H9 (cell line): ENCODE data around the gene SRPX2. TPM values are rescaled to one million over a fixed set of nuclear protein-coding genes. Genes with fewer than 3 reads are reported as not detected.

Source experiments
- DNase-seq: peaks from one replicate; pipeline ENCODE4 v3.0.0-alpha.2; 2017
- H2AFZ ChIP-seq: one replicate; pipeline ENCODE4 v1.6.1; 2013; ENCODE audit warnings: mild to moderate bottlenecking, low read length, control low read depth, moderate library complexity
- H2AK5ac ChIP-seq: 2 replicates; pipeline ENCODE4 v1.6.1; 2013; ENCODE audit warnings: low read length, control low read depth, mixed read lengths; ENCODE audit not compliant: insufficient read length
- H2BK120ac ChIP-seq: one replicate; pipeline ENCODE4 v1.6.1; 2013; ENCODE audit warnings: low read depth, mild to moderate bottlenecking, low read length, control low read depth, inconsistent platforms; ENCODE audit not compliant: poor library complexity, severe bottlenecking
- H2BK12ac ChIP-seq: 2 replicates; pipeline ENCODE4 v1.6.1; 2013; ENCODE audit warnings: low read length, control low read depth, mixed read lengths, low read depth; ENCODE audit not compliant: insufficient read length
- H2BK15ac ChIP-seq: 2 replicates; pipeline ENCODE4 v1.6.1; 2013; ENCODE audit warnings: low read depth, low read length, control low read depth
- H2BK20ac ChIP-seq: one replicate; pipeline ENCODE4 v1.6.1; 2013; ENCODE audit warnings: low read depth, mild to moderate bottlenecking, low read length, control low read depth, inconsistent platforms; ENCODE audit not compliant: poor library complexity, severe bottlenecking
- H2BK5ac ChIP-seq: 2 replicates; pipeline ENCODE4 v1.6.1; 2013; ENCODE audit warnings: low read length, control low read depth, mixed read lengths; ENCODE audit not compliant: insufficient read length
- H3K14ac ChIP-seq: 2 replicates; pipeline ENCODE4 v1.6.1; 2013; ENCODE audit warnings: low read length, control low read depth; ENCODE audit not compliant: insufficient read depth
- H3K18ac ChIP-seq: 2 replicates; pipeline ENCODE4 v1.6.1; 2013; ENCODE audit warnings: low read depth, mild to moderate bottlenecking, mixed read lengths, low read length, control low read depth; ENCODE audit not compliant: insufficient read length
- H3K23ac ChIP-seq: 2 replicates; pipeline ENCODE4 v1.6.1; 2013; ENCODE audit warnings: low read length, control low read depth, mixed read lengths, low read depth; ENCODE audit not compliant: insufficient read length
- H3K23me2 ChIP-seq: 2 replicates; pipeline ENCODE4 v1.6.1; 2013; ENCODE audit warnings: low read depth, mild to moderate bottlenecking, mixed read lengths, low read length, control low read depth; ENCODE audit not compliant: insufficient read length, poor library complexity, severe bottlenecking
- H3K27ac ChIP-seq: 2 replicates; pipeline ENCODE4 v1.5.1; 2013; ENCODE audit warnings: low read length, control low read depth, mixed read lengths, low read depth; ENCODE audit not compliant: insufficient read length
- H3K27me3 ChIP-seq: 2 replicates; pipeline ENCODE4 v1.6.1; 2013; ENCODE audit warnings: low read length, control low read depth, inconsistent platforms; ENCODE audit not compliant: insufficient read depth
- H3K4ac ChIP-seq: 2 replicates; pipeline ENCODE4 v1.6.1; 2013; ENCODE audit warnings: low read depth, mild to moderate bottlenecking, control low read depth, inconsistent platforms, low read length, moderate library complexity
- H3K4me1 ChIP-seq: 2 replicates; pipeline ENCODE4 v1.6.1; 2013; ENCODE audit warnings: low read length, control low read depth, inconsistent platforms; ENCODE audit not compliant: insufficient read depth
- H3K4me2 ChIP-seq: 2 replicates; pipeline ENCODE4 v1.6.1; 2013; ENCODE audit warnings: low read length, control low read depth, mixed read lengths; ENCODE audit not compliant: insufficient read length, insufficient read depth
- H3K56ac ChIP-seq: 2 replicates; pipeline ENCODE4 v1.6.1; 2013; ENCODE audit warnings: low read depth, mild to moderate bottlenecking, mixed read lengths, low read length, control low read depth; ENCODE audit not compliant: insufficient read length
- H3K79me1 ChIP-seq: 2 replicates; pipeline ENCODE4 v1.6.1; 2013; ENCODE audit warnings: low read depth, mild to moderate bottlenecking, moderate library complexity, low read length, control low read depth, inconsistent platforms; ENCODE audit not compliant: insufficient read depth, poor library complexity, severe bottlenecking
- H3K79me2 ChIP-seq: 2 replicates; pipeline ENCODE4 v1.6.1; 2013; ENCODE audit warnings: low read length, control low read depth, inconsistent platforms; ENCODE audit not compliant: insufficient read depth
- H3K9ac ChIP-seq: 2 replicates; pipeline ENCODE4 v1.6.1; 2013; ENCODE audit warnings: low read length, control low read depth, mixed read lengths; ENCODE audit not compliant: insufficient read length; ENCODE audit errors: extremely low read depth
- H3K9me3 ChIP-seq: one replicate; pipeline ENCODE4 v1.6.1; 2013; ENCODE audit warnings: low read depth, low read length, inconsistent platforms; ENCODE audit not compliant: control insufficient read depth
- H3T11ph ChIP-seq: one replicate; pipeline ENCODE4 v1.6.1; 2013; ENCODE audit warnings: mild to moderate bottlenecking, low read length, control low read depth, inconsistent platforms
- H4K20me1 ChIP-seq: one replicate; pipeline ENCODE4 v1.6.1; 2013; ENCODE audit not compliant: control insufficient read depth, insufficient read length, insufficient read depth
- H4K5ac ChIP-seq: 2 replicates; pipeline ENCODE4 v1.6.1; 2013; ENCODE audit warnings: low read depth, mild to moderate bottlenecking, mixed read lengths, low read length, control low read depth; ENCODE audit not compliant: insufficient read length
- H4K8ac ChIP-seq: replicated peaks from 2 replicates; pipeline ENCODE4 v1.6.1; 2013; ENCODE audit warnings: low read length, control low read depth, mixed read lengths, low read depth; ENCODE audit not compliant: insufficient read length
- H4K91ac ChIP-seq: 2 replicates; pipeline ENCODE4 v1.6.1; 2013; ENCODE audit warnings: low read depth, mild to moderate bottlenecking, moderate library complexity, mixed read lengths, low read length, control low read depth; ENCODE audit not compliant: insufficient read length
- H3K27ac Mint-ChIP-seq, 3 experiments: 2 replicates in 2 of 3; 3 replicates in 1 of 3; pipeline ENCODE4 v1.8.0; 2020 to 2021; ENCODE audit warnings: mixed read lengths in 3 of 3, mild to moderate bottlenecking in 1 of 3, moderate library complexity in 1 of 3
- H3K27me3 Mint-ChIP-seq: 2 replicates; pipeline ENCODE4 v1.8.0; 2021; ENCODE audit warnings: low read depth, mild to moderate bottlenecking, moderate library complexity, mixed read lengths
- H3K36me3 Mint-ChIP-seq, 3 experiments: 2 replicates in 2 of 3; 3 replicates in 1 of 3; pipeline ENCODE4 v1.8.0; 2020 to 2021; ENCODE audit warnings: low read depth in 3 of 3, mixed read lengths in 3 of 3; ENCODE audit not compliant: insufficient read depth in 1 of 3
- H3K4me1 Mint-ChIP-seq, 2 experiments: 2 replicates each; pipeline ENCODE4 v1.8.0; 2020; ENCODE audit warnings: mixed read lengths in 2 of 2
- H3K4me3 Mint-ChIP-seq, 2 experiments: 2 replicates in 1 of 2; 3 replicates in 1 of 2; pipeline ENCODE4 v1.8.0; 2020 to 2021; ENCODE audit warnings: mild to moderate bottlenecking in 2 of 2, mixed read lengths in 2 of 2, moderate library complexity in 1 of 2
- H3K9me3 Mint-ChIP-seq, 2 experiments: 2 replicates in 1 of 2; 3 replicates in 1 of 2; pipeline ENCODE4 v1.8.0; 2020; ENCODE audit warnings: mild to moderate bottlenecking in 2 of 2, mixed read lengths in 2 of 2, moderate library complexity in 1 of 2
- CTCF ChIP-seq: fragments of 200-600 bp; sonication (generic); conservative IDR thresholded peaks from 3 replicates; pipeline ENCODE4 v1.8.0; 2021; ENCODE audit warnings: antibody characterized with exemption, mild to moderate bottlenecking
- total RNA-seq: library from RNA; stranded (reverse); gene quantifications from 2 replicates; pipeline ENCODE4 v1.2.1, GENCODE V29; 2021

The SRPX2 gene
- total RNA-seq, 1 experiment from 2014 or later: not detected

- H4K91ac ChIP-seq: no peak overlapping the region
- H3K27ac ChIP-seq: no peak overlapping the region
- no peaks in the 10 kb centered on the region for H4K20me1 ChIP-seq
- H4K5ac ChIP-seq: no peak overlapping the region
- H3K14ac ChIP-seq: no peak overlapping the region
- H2BK12ac ChIP-seq: no peak overlapping the region
- no peaks in the 10 kb centered on the region for H3K23me2 ChIP-seq
- H3K18ac ChIP-seq: no peak overlapping the region
- H2BK120ac ChIP-seq: no peak overlapping the region
- H3K4me3 Mint-ChIP-seq: no peak overlapping the region
- H3K4me1 ChIP-seq: no peaks in the 10 kb centered on the region
- H3K9ac ChIP-seq: no peak overlapping the region
- peaks cover 51 to 69% of the 10 kb centered on the region in 2 experiments for H3K9me3 Mint-ChIP-seq
- no peaks in the 10 kb centered on the region for H3K4me1 Mint-ChIP-seq
- H3K79me2 ChIP-seq: no peaks in the 10 kb centered on the region
- H3K79me1 ChIP-seq: no peaks in the 10 kb centered on the region
- no peak for TF ChIP-seq CTCF
- peaks cover 16% of the 10 kb centered on the region for H3K27me3 Mint-ChIP-seq
- no peak overlapping the region for H3K27ac Mint-ChIP-seq
- no peaks in the 10 kb centered on the region for H3K27me3 ChIP-seq
- no peak overlapping the region for H3K56ac ChIP-seq
- H3K9me3 ChIP-seq: peaks cover 3% of the 10 kb centered on the region
- no peak overlapping the region for H2BK20ac ChIP-seq
- H2BK15ac ChIP-seq: no peak overlapping the region
- H3K4ac ChIP-seq: no peak overlapping the region
- no peak overlapping the region for H3K23ac ChIP-seq
- no peak overlapping the region for H3T11ph ChIP-seq
- H2AFZ ChIP-seq: no peak overlapping the region
- H3K4me2 ChIP-seq: no peak overlapping the region
- no peak overlapping the region for H2AK5ac ChIP-seq
- H4K8ac ChIP-seq: no peak overlapping the region
- no peak overlapping the region for H2BK5ac ChIP-seq
- no peak for DNase-seq
- H3K36me3 Mint-ChIP-seq: peaks cover 0 to 2% (median 0%) of the 10 kb centered on the region in 3 experiments; a peak in 1 of 7 replicates
These were observed 54.6 kb downstream of the SRPX2 start for GRCh38 chrX:100698551-100698950.
